Transverse colon (tissue), 4 donors: Measurements from ENCODE around the gene PARP6.

Source experiments
- EP300 ChIP-seq: sonication (generic); formaldehyde crosslinking; IDR thresholded peaks from one replicate; pipeline ENCODE4 v1.6.1; 2017; ENCODE audit warnings: antibody characterized with exemption, low read depth
- POLR2A ChIP-seq: fragments of 450-650 bp; IDR thresholded peaks from one replicate; pipeline ENCODE4 v1.6.1; 2016; ENCODE audit warnings: antibody characterized with exemption, mild to moderate bottlenecking, moderate library complexity
- POLR2AphosphoS5 ChIP-seq, 3 donors: sonication (generic); formaldehyde crosslinking; IDR thresholded peaks; one replicate each; pipeline ENCODE4 v1.6.1; 2016; ENCODE audit warnings: antibody characterized with exemption in 3 of 3
- TF ChIP-seq, protein P1 (sequence below), 5 experiments: fragments of 200-600 bp in 3 of 5; fragments of 450-650 bp in 2 of 5; sonication (generic) in 3 of 5; IDR thresholded peaks; 1 replicate in 2 of 5; 2 replicates in 3 of 5; pipeline ENCODE4 v1.5.1; 2016 to 2017; ENCODE audit warnings: antibody characterized with exemption in 5 of 5, inconsistent platforms in 3 of 5, mild to moderate bottlenecking in 2 of 5, moderate library complexity in 1 of 5

DNA sequence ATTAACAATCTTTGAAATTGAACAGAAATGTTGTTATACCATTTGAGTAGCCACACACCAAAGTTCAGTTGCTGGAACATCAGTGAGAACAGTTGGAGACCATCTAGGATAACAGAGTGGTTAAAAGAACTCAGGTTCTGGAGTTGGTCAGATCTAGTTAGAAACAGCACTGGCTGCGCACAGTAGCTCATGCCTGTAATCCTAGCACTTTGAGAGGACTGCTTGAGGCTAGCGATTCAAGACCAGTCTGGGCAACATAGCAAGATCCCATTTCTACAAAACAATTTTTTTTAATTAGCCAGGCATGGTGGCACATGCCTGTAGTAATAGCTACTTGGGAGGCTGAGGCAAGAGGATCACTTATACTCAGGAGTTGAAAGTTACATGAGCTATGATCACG lies 33.8 kb downstream of the PARP6 start:
- TF ChIP-seq, protein P1, sequence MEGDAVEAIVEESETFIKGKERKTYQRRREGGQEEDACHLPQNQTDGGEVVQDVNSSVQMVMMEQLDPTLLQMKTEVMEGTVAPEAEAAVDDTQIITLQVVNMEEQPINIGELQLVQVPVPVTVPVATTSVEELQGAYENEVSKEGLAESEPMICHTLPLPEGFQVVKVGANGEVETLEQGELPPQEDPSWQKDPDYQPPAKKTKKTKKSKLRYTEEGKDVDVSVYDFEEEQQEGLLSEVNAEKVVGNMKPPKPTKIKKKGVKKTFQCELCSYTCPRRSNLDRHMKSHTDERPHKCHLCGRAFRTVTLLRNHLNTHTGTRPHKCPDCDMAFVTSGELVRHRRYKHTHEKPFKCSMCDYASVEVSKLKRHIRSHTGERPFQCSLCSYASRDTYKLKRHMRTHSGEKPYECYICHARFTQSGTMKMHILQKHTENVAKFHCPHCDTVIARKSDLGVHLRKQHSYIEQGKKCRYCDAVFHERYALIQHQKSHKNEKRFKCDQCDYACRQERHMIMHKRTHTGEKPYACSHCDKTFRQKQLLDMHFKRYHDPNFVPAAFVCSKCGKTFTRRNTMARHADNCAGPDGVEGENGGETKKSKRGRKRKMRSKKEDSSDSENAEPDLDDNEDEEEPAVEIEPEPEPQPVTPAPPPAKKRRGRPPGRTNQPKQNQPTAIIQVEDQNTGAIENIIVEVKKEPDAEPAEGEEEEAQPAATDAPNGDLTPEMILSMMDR (IDR thresholded peaks at IDR 0.05), result no peak
- TF ChIP-seq POLR2AphosphoS5 (IDR thresholded peaks at IDR 0.05) (no peak), EP300 (no peak), POLR2A (no peak)
